Stomach (tissue), 4 donors: Measurements from ENCODE around the gene ROBO1.

Experiments
- CTCF ChIP-seq, 7 experiments: fragments of 450-650 bp in 4 of 7; fragments of 200-600 bp in 3 of 7; sonication (generic) in 3 of 7; IDR thresholded peaks; one replicate each; pipeline ENCODE4 v1.5.1; 2016 to 2019; ENCODE audit warnings: antibody characterized with exemption in 7 of 7, control low read depth in 2 of 7, mild to moderate bottlenecking in 1 of 7
- POLR2A ChIP-seq, 4 donors: fragments of 450-650 bp; IDR thresholded peaks; one replicate each; pipeline ENCODE4 v1.6.1; 2016; ENCODE audit warnings: antibody characterized with exemption in 4 of 4, control low read depth in 2 of 4, mild to moderate bottlenecking in 1 of 4, moderate library complexity in 1 of 4
- POLR2AphosphoS5 ChIP-seq, 3 donors: sonication (generic); formaldehyde crosslinking; IDR thresholded peaks; one replicate each; pipeline ENCODE4 v1.6.1; 2016; ENCODE audit warnings: antibody characterized with exemption in 3 of 3

GRCh38 chr3:78606756-78607155 is 1161.0 kb downstream of the ROBO1 start:
- TF ChIP-seq CTCF (IDR thresholded peaks at IDR 0.05), result no peak
- TF ChIP-seq POLR2A (IDR thresholded peaks at IDR 0.05), result no peak
- TF ChIP-seq POLR2AphosphoS5 (IDR thresholded peaks at IDR 0.05), result no peak
